ENCODE measurements around the gene OR5B21. TPM values are rescaled to one million over a fixed set of nuclear protein-coding genes. Genes with fewer than 3 reads are reported as not detected.

The OR5B21 gene
- total RNA-seq, 1 donor from 2014 or later, result not detected

DNA sequence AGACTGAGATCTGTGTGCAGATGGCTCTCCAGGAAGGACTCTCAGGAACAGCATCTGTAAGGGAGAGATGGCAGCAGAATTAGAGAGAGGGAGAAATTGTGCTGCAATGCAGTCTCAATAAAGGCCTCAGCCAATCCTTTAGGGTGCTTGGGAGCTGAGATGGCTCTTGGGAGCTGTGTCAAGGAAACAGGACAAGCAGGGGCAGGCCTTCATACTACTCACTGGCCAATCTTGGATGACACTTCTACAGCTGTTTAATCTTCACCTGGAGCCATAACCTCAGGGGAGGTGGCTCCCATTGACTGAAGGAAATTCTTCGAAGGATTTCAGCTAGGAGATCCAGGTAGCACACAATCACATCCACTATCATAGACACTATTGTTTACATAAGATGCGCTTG, 10.0 kb downstream of the OR5B21 start:
- intact Hi-C loops (cut with micrococcal nuclease), result no loop called here

DNA sequence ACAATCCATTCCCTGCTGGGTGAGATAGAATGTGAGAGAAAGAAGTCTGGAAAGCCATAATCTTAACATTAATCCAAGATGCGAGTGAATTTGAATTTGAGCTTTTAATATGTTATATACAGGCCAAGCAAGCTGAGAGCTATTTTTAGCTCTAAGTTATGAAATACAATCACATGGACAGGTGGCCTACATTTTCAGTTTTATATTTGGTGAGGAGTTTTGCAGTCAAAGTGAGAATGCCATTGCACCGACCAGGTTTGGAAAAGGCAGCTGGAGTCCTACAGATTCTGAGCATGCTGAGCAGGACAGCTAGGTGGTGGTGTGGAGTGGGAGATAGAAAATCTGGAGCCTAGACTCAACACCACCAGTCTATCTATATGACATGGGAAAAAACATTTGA, 12.0 kb downstream of the OR5B21 start:
- DNase-seq (no peak), ATAC-seq (no peak)
- intact Hi-C loops (cut with micrococcal nuclease), result no loop called here

More for the DNA sequence above, 10.0 kb downstream of the OR5B21 start:
- DNase-seq (no peak), ATAC-seq (no peak)

GRCh38 chr11:58494101-58494500, 13.8 kb downstream of the OR5B21 start:
- ATAC-seq (no peak), DNase-seq (no peak)
- intact Hi-C loops (cut with micrococcal nuclease), result no loop called here

- ATAC-seq (no peak), DNase-seq (no peak)
- intact Hi-C loops (cut with micrococcal nuclease), result no loop called here
Measured at GRCh38 chr11:58493676-58494075, 14.2 kb downstream of the OR5B21 start.

DNA sequence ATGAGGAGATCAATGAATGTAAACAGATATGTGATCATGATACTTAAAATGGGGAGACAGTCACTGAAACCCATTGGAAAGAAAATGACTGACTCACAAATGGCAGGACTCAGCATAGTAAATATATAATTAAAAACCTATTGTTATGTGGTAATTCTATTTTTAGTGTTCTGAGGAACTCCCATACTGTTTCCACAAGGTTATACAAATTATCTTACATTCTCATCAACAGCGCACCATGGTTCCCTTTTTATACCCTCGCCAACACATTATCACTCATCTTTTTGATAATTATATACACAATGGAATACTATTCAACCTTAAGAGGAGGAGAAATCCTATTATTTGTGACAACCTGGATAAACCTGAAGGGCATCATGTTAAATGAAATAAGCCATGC, 17.1 kb downstream of the OR5B21 start:
- DNase-seq (no peak), ATAC-seq (no peak)
- intact Hi-C loops (cut with micrococcal nuclease), result no loop called here

- ATAC-seq, result no peak
- no peak for DNase-seq
- intact Hi-C loops (cut with micrococcal nuclease), result no loop called here
Measured at GRCh38 chr11:58487170-58487569, 20.7 kb downstream of the OR5B21 start.

GRCh38 chr11:58485961-58486360, 21.9 kb downstream of the OR5B21 start:
- intact Hi-C loops (cut with micrococcal nuclease), result no loop called here
- ATAC-seq, result no peak

GRCh38 chr11:58471892-58472291, 36.0 kb downstream of the OR5B21 start:
- ATAC-seq, result no peak
- intact Hi-C loops (cut with micrococcal nuclease), result no loop called here
- DNase-seq, result no peak

More at GRCh38 chr11:58485961-58486360, 21.9 kb downstream of the OR5B21 start:
- DNase-seq, result no peak

DNA sequence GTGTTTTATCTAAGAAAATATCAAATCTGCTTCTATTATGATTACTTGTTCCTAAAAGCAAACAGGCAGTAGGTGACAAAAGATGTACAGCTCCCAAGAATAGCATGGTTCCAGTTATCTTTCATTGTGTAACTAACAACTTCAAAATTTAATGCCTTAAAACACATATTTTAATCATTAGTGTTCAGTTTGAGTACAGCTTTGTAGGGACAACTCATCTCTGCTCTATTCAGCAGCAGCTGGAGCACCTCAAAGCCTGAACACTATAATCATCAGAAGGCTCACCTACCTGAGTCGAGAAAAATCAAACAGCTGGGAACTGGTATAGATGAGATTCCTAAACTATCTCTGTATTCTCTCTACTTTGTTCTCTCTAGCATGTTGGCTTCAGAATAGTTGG, 41.6 kb downstream of the OR5B21 start:
- no peak for DNase-seq
- intact Hi-C loops (cut with micrococcal nuclease), result no loop called here
- no peak for ATAC-seq

- no peak for ATAC-seq
- DNase-seq, result no peak
- intact Hi-C loops (cut with micrococcal nuclease), result no loop called here
Measured at GRCh38 chr11:58465690-58466089, 42.2 kb downstream of the OR5B21 start.

Other genes with a start within 250 kb of the OR5B21 start
- gene OR10W1, start 239.8 kb downstream of the OR5B21 start, total RNA-seq, result not detected
- not detected for gene OR5B17, start 149.0 kb downstream of the OR5B21 start, total RNA-seq
- gene OR5B3, start 101.2 kb downstream of the OR5B21 start, total RNA-seq, result not detected
- not detected for gene OR5B2, start 80.0 kb downstream of the OR5B21 start, total RNA-seq
- not detected for gene OR5B12, start 65.9 kb downstream of the OR5B21 start, total RNA-seq
- gene LPXN, start 67.8 kb upstream of the OR5B21 start, total RNA-seq, result 5.0 TPM
- gene ZFP91, start 71.0 kb upstream of the OR5B21 start, total RNA-seq, result 64.4 TPM
- 1.4 TPM for gene CNTF, start 114.6 kb upstream of the OR5B21 start, total RNA-seq
- 0.59 TPM for gene GLYAT, start 223.8 kb upstream of the OR5B21 start, total RNA-seq